Esophagus muscularis mucosa (tissue), 4 donors: Measurements from ENCODE around the gene IL34.

ENCODE experiments used
- CTCF ChIP-seq, 3 experiments: fragments of 200-600 bp in 2 of 3; fragments of 450-650 bp in 1 of 3; sonication (generic) in 2 of 3; IDR thresholded peaks; one replicate each; pipeline ENCODE4 v1.5.1; 2017 to 2019; ENCODE audit warnings: antibody characterized with exemption in 3 of 3, mild to moderate bottlenecking in 2 of 3, moderate library complexity in 1 of 3
- EP300 ChIP-seq: sonication (generic); formaldehyde crosslinking; IDR thresholded peaks from one replicate; pipeline ENCODE4 v1.6.1; 2017; ENCODE audit warnings: antibody characterized with exemption
- POLR2A ChIP-seq: fragments of 450-650 bp; IDR thresholded peaks from one replicate; pipeline ENCODE4 v1.6.1; 2017; ENCODE audit warnings: antibody characterized with exemption, moderate library complexity, mild to moderate bottlenecking, low read depth
- POLR2AphosphoS5 ChIP-seq, 2 donors: sonication (generic); formaldehyde crosslinking; IDR thresholded peaks; one replicate each; pipeline ENCODE4 v1.6.1; 2017; ENCODE audit warnings: antibody characterized with exemption in 2 of 2

GRCh38 chr16:70632273-70632672 is 14.1 kb upstream of the IL34 start:
- TF ChIP-seq CTCF (IDR thresholded peaks at IDR 0.05) (no peak), POLR2A (no peak), POLR2AphosphoS5 (IDR thresholded peaks at IDR 0.05) (no peak), EP300 (no peak)
